ENCODE measurements around the gene PDE4D.

PDE4D gene

GRCh38 chr5:59620535-59621212 lies 272.9 kb downstream of the PDE4D start:
- no peak for TF ChIP-seq CTCF (IDR thresholded peaks at IDR 0.05; ENCODE audit: insufficient read depth, missing control alignments)
- no peak for FAIRE-seq

GRCh38 chr5:59618644-59619043 lies 274.9 kb downstream of the PDE4D start:
- FAIRE-seq (no peak), DNase-seq (ENCODE audit: insufficient read length, low spot score) (no peak)
- TF ChIP-seq CTCF (IDR thresholded peaks at IDR 0.05; ENCODE audit: insufficient read depth, missing control alignments) = no peak

More at GRCh38 chr5:59620535-59621212, 272.9 kb downstream of the PDE4D start:
- DNase-seq (ENCODE audit: insufficient read length, low spot score) = no peak

- TF ChIP-seq CTCF (IDR thresholded peaks at IDR 0.05; ENCODE audit: insufficient read depth, missing control alignments) = no peak
- FAIRE-seq = no peak
- no peak for DNase-seq (ENCODE audit: insufficient read length, low spot score)
These were observed 276.2 kb downstream of the PDE4D start for GRCh38 chr5:59617186-59617771.

- FAIRE-seq (no peak), DNase-seq (ENCODE audit: insufficient read length, low spot score) (no peak)
- no peak for TF ChIP-seq CTCF (IDR thresholded peaks at IDR 0.05; ENCODE audit: insufficient read depth, missing control alignments)
These were observed 277.1 kb downstream of the PDE4D start for GRCh38 chr5:59616413-59616812.

- no peak for TF ChIP-seq CTCF (IDR thresholded peaks at IDR 0.05; ENCODE audit: insufficient read depth, missing control alignments)
- DNase-seq (ENCODE audit: insufficient read length, low spot score) (no peak), FAIRE-seq (no peak)
These were observed 278.3 kb downstream of the PDE4D start for GRCh38 chr5:59615272-59615671.

- DNase-seq (ENCODE audit: insufficient read length, low spot score) = no peak
- no peak for TF ChIP-seq CTCF (IDR thresholded peaks at IDR 0.05; ENCODE audit: insufficient read depth, missing control alignments)
- FAIRE-seq = no peak
These were observed 283.8 kb downstream of the PDE4D start for GRCh38 chr5:59609501-59610265.
